Embryonic facial prominence (tissue), 1 donor: ENCODE data around the gene SEC11A.
"Not testable (repeated sequence)": the region's sequence is repeated elsewhere in the genome, so short reads cannot be mapped to it uniquely, and the experiment has no call there.

Experiments
- DNase-seq: peaks from one replicate; pipeline ENCODE4 v3.0.0-alpha.2; 2016; ENCODE audit errors: extremely low spot score

Gene SEC11A

GRCh38 chr15:84737005-84737404 lies 21.1 kb upstream of the SEC11A start:
- DNase-seq: no peak

DNA sequence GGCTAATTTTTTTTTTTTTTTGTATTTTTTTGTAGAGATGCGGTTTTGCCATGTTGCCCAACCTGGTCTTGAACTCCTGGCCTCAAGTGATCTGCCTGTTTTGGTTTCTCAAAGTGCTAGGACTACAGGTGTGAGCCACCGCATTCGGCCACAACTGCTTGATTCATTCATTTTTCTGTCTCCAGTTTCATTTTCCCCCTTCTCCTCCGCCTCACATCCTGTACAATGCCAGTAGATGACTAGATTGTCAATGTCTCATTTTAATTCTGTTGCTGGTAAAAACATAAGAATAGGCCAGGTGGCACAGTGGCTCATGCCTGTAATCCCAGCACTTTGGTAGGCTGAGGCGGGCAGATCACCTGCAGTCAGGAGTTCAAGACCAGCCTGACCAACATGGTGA lies 20.4 kb upstream of the SEC11A start:
- no peak for DNase-seq

GRCh38 chr15:84735480-84736061 lies 19.6 kb upstream of the SEC11A start:
- not testable (repeated sequence) for DNase-seq

- DNase-seq: no peak
Measured at GRCh38 chr15:84734794-84735479, 19.0 kb upstream of the SEC11A start.

DNA sequence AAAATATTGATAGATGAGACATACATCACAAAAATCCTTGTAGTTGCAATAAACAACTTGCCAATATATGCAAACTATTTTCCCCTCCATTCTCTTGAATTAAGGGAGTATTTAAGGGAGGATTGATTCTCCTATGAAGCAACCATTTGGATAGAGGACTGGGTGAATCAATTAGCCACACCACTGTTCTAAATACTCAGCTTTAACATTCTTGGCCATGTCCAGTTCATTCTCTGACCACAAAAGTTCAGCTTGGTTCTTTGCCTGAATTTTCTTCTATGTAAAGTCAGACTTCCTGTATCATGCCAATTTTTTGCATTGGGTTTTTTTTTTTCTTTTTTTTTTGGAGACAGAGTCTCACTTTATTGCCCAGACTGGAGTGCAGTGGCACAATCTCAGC lies 15.8 kb upstream of the SEC11A start:
- no peak for DNase-seq

DNA sequence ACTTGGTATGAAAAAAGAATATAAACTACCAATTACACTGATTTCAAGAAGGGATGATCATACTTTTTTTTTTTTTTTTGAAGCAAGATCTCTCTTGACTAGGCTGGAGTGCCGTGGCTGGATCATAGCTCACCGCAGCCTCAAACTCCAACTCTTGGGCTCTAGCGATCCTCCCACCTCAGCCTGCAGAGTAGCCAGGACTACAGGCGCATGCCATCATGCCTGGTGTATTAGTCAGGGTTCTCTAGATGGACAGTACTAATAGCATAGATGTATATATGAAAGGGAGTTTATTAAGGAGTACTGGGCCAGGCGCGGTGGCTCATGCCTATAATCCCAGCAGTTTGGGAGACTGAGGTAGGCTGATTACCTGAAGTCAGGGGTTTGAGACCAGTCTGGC lies 11.5 kb upstream of the SEC11A start:
- no peak for DNase-seq

- no peak for DNase-seq
Measured at GRCh38 chr15:84725001-84725491, 9.1 kb upstream of the SEC11A start.

GRCh38 chr15:84722628-84723027 lies 6.7 kb upstream of the SEC11A start:
- DNase-seq: no peak

DNA sequence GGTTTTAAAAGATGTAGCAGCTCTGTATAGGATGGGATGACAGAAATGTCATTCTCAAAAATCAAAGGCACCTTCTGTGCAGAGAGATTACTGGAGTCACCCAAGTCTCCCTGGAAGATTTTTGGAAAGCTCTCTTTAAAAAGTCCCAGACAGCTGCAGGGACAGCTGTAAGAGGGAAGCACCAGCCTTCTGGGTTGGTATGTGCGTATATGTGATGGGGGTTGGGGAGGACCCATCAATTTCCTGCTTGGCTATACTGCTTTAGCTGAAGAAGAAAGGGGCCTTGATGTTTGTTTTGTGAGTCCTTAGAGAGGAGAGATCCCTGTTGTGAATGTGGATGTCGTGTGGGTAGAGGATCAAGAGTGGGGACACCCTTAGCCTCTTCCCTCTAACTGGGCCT lies 5.4 kb upstream of the SEC11A start:
- no peak for DNase-seq

- DNase-seq: no peak
Measured at GRCh38 chr15:84715441-84716035, 401 bp downstream of the SEC11A start.

GRCh38 chr15:84714821-84715220 lies 1.1 kb downstream of the SEC11A start:
- DNase-seq: no peak

GRCh38 chr15:84714372-84714771 lies 1.6 kb downstream of the SEC11A start:
- no peak for DNase-seq

- DNase-seq: no peak
Measured at GRCh38 chr15:84703808-84704207, 12.1 kb downstream of the SEC11A start.

- DNase-seq: no peak
Measured at GRCh38 chr15:84702961-84703482, 12.9 kb downstream of the SEC11A start.

DNA sequence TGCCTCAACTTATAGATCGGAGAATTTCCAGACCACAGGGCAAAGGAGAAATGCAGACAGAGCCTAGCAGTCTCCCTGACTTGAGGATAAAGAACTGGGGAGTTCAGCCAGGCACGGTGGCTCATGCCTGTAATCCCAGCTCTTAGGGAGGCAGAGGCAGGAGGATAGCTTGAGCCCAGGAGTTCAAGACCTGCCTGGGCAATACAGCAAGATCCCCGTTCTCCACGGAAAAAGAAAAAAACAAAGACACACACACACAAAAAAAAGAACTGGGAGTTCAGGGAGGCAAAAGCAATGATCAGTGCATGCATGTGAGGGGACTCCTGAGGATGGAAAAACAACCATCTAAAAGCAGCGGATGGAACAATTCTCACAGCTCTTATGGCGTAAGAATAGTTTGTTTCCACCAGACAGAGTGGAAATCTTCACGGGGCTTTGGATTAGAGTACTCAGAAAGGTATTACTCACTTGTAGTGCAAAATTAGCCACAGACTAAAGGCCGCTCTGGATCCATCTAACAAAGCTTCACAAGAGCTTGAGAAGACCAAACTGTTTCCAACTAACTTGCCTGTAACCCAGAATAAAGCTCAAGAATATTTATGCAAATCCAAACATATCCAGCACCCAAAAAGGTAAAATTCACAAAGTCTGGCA lies 16.3 kb downstream of the SEC11A start:
- no peak for DNase-seq

DNA sequence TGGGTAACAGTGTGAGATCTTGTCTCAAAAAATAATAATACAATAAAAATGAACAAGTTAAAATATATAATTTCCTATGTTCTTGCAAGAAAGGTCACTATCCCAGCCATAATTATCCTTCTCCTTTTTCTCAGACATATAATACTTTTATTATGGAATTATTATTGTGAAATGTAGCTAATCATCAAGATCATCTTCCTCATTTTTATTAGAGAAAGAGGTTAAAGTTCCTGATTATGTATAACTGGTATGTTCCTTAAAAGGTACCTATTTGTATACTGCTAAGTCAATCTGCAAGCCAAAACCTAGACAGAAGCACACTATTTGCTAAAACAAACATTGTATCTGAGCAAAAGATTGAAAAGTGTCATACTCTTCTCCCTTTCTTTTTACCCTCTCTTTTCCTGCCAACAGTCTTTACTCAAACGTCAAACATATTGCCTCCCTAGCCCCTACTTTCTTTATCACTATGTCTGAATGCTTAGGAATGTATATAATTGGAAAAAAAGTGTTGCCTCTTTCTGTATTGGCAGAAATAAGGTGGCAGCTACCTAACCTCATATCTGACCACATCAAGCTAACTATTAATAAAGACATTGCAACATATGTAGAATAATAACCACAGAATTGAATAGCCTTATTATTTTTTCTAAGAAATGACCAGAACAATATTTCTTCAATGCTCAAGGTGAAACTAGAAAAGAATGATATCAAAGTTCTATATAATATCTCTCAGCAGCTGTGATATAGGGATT lies 18.5 kb downstream of the SEC11A start:
- DNase-seq: no peak

DNA sequence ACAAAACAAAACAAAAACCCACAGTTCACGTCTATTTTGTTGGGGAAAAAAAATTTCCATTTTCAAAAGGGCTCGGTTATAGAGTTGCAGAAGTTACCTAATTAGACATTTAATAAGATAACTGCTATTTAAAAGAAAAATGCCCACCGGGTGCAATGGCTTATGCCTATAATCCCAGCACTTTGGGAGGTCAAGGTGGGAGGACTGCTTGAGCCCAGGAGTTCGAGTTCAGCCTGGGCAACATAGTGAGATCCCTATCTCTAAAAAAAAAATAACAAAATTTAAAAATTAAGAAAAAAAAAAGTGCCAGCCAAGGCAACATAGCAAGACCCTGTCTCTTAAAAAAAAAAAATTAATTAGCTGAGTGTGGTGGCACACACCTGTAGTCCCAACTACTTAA lies 19.2 kb downstream of the SEC11A start:
- no peak for DNase-seq

- no peak for DNase-seq
Measured at GRCh38 chr15:84690342-84690741, 25.6 kb downstream of the SEC11A start.

GRCh38 chr15:84689858-84690257 lies 26.1 kb downstream of the SEC11A start:
- DNase-seq: no peak

- not testable (repeated sequence) for DNase-seq
Measured at GRCh38 chr15:84686446-84686845, 29.5 kb downstream of the SEC11A start.

GRCh38 chr15:84685304-84685703 lies 30.6 kb downstream of the SEC11A start:
- DNase-seq: no peak

GRCh38 chr15:84684092-84684491 lies 31.8 kb downstream of the SEC11A start:
- no peak for DNase-seq
